ENCODE measurements around the gene ZFTA.
A peak's percentile ranks its signal among the peaks of the same experiment; 100 is the strongest.
"Not testable (repeated sequence)": the region's sequence is repeated elsewhere in the genome, so short reads cannot be mapped to it uniquely, and the experiment has no call there.

ZFTA gene

GRCh38 chr11:63768237-63769041 is at the start of gene ZFTA:
TSS of gene ZFTA (minus strand) at chr11:63768775. CDS start at chr11:63768622, 153 bp downstream.
- DNase-seq (ENCODE audit: low read depth in 2 of 2) = peak; percentile 45 to 46

DNA sequence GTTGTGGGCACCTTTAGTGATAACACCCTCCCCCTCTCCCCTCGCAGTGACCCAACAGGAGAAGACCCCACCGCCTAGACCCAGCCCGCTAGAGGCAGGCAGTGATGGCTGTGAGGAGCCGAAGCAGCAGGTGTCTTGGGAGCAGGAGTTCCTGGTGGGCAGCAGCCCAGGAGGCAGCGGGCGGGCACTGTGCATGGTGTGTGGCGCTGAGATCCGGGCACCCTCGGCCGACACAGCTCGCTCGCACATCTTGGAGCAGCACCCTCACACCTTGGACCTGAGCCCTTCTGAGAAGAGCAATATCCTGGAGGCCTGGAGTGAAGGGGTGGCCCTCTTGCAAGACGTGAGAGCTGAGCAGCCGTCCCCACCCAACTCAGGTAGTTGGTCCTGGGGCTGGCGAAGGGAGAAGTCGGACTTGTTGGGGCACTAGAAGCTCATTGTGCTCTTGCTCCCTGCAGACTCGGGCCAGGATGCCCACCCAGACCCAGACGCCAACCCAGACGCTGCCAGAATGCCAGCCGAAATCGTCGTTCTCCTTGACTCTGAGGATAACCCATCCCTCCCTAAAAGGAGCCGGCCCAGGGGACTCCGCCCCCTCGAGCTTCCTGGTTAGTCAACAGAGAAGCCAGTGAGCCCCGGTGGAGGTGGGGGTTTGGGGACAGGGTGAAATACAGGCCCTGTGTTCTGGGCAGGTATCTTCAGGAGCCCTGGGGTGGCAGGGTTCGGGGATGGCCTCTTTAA is 49.4 kb upstream of the ZFTA start:
- DNase-seq (ENCODE audit: low read depth in 2 of 2) = no peak

GRCh38 chr11:63816732-63817131 is 48.2 kb upstream of the ZFTA start:
- DNase-seq (ENCODE audit: low read depth in 2 of 2) = no peak

DNA sequence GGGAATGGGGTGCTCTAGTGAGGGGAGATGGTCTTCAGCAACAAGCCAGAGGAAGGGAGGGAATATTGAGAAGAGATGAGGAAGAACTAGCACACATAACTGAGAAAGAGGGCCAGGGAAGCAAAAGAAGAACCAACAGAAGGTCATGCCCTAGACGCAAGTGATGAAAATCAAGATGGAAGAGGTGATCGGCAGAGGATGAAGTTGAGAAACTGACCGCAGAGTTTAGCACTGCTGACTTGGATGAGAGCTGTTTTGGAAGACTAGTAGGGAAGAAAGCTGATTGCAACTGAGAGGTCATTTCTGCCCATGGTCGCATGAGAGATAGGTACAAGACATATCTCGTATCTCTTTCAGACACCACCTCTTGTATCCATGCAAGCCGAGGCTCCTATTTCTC is 47.6 kb upstream of the ZFTA start:
- no peak for DNase-seq (ENCODE audit: low read depth in 2 of 2)

DNA sequence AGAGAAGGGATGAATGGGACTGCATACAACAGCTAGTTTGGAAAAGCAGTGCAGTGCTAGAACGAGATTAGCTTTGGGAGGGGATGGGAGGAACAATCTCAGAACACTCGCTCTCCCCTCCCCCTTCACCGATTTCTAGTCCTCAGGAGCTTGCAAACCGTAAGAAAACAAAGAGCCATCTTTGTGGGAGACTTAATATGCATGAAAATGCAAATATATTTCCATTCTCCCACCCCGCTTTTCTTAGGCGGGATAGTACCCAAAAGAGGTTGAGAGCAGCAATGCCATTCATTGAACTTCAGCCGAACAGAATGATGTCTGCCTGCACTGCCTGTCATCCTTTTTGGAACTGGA is 45.8 kb upstream of the ZFTA start:
- DNase-seq (ENCODE audit: low read depth in 2 of 2) = no peak

DNA sequence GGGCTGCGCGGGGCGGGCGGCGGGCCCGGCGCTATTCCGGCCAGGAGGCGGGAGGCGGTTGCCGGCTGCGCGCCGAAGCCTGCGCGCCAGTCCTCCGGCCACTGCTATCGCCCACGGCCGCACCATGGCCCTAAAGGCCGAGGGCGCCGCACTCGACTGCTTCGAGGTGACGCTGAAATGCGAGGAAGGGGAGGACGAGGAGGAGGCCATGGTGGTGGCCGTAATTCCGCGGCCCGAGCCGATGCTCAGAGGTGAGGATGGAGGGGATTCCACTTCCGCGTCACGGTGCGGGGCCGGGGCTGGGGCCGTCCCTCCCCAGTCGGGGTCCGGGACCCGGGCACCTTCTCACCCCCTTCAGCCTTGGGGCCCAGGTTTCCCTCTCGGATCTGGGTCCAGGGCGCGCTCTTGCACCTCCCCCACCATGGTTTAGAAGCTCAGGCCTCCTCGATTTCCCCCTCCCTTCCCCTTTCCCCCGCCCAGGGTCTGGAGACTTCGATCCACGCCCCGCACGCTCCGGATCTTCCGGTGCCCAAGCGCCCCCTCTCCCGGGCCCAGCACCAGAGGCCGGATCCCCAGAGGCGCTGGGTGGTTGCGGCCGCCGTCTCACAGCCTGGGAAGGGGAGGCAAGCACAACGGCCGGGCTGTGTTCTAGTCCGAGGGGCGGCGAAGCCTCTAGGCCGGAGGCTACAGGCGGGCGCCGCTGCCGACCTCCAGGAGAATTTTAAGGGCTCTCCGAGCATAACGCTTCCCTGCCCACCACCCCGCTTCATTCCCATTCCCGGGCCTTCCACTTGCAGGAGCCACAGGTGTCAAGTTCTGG is 45.2 kb upstream of the ZFTA start:
- DNase-seq (ENCODE audit: low read depth in 2 of 2) = peak; percentile 19 to 24

- DNase-seq (ENCODE audit: low read depth in 2 of 2) = peak; percentile 69 to 70
Measured at GRCh38 chr11:63813035-63813562, 44.5 kb upstream of the ZFTA start, which contains the start of gene SPINDOC. TSS of gene SPINDOC (plus strand) at chr11:63813456. CDS start at chr11:63813687, 231 bp downstream.

DNA sequence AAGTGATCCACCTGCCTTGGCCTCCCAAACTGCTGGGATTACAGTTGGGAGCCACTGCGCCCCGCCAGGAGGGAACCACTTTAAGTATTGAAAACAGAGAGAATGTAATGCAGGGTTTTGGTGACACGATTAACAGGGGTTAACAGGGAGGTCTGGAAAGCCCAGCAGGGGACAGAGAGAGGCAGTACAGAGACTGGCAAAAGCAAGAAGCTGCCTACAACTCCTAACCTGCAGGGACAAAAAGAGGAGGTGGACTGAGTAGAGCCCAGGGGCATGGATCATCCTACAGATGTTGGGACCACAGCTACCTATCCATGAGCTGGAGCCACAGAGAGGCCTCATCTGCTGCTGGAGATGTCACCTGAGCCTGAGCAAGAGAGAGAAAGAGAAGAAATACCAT is 42.9 kb upstream of the ZFTA start:
- DNase-seq (ENCODE audit: low read depth in 2 of 2) = no peak

GRCh38 chr11:63810383-63810782 is 41.8 kb upstream of the ZFTA start:
- not testable (repeated sequence) for DNase-seq (ENCODE audit: low read depth in 2 of 2)

DNA sequence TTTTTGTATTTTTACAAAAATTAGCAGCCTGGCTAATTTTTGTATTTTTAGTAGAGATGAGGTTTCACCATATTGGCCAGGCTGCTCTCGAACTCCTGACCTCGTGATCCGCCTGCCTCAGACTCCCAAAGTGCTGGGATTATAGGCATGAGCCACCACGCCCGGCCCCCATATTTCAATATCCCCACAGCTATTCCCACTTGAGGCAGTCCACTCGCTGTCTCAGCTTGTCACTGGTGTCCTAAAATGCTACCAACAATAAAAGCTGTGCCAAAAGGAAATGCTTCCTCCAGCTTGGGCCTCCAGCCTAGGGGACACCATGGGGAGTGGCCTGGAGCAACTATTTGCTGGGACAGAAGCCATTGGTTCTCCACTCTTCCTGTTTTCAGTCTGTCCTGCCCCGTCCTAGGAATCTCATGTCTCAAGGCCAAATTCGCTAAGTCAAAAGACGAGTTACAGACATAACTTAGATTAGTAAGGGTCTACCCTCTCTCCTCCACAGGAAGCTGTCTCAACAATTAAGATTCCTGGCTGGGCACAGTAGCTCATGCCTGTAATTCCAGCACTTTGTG is 37.4 kb upstream of the ZFTA start:
- no peak for DNase-seq (ENCODE audit: low read depth in 2 of 2)

- no peak for DNase-seq (ENCODE audit: low read depth in 2 of 2)
Measured at GRCh38 chr11:63804259-63804658, 35.7 kb upstream of the ZFTA start.

- no peak for DNase-seq (ENCODE audit: low read depth in 2 of 2)
Measured at GRCh38 chr11:63802637-63803414, 34.3 kb upstream of the ZFTA start.

GRCh38 chr11:63800921-63801320 is 32.3 kb upstream of the ZFTA start:
- DNase-seq (ENCODE audit: low read depth in 2 of 2) = no peak

DNA sequence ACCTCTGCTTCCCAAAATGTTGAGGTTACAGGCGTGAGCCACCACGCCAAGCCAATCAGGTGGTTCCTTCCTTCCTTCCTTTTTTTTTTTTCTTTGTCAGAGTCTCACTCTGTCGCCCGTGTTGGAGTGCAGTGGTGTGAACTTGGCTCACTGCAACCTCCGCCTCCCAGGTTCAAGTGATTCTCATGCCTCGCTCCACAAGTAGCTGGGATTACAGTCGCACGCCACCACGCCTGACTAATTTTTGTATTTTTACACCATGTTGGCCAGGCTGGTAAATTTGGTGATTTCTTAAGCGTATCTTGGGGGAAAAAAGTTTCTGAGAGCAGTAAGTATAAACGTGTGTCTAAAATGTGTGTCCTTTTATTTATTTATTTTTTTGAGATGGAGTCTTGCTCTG is 26.5 kb upstream of the ZFTA start:
- no peak for DNase-seq (ENCODE audit: low read depth in 2 of 2)

DNA sequence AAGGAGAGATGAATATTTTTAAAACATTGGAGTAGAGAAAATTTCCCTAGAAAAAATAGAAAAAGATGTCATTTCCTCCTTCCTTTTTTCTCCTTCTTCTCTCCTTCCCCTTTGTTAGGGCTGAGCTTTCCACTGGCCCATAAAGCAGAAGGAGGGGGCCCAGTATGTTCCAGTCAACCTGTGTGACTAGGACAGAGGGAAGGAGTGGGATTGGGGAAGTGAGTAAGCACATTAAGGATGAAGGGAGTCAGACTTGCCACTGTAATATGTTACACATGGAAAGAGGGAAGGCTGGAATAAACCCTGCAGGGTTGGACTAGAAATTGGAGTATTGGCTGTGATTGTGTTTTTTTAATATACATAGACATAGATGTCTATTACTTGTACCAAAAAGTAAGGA is 24.6 kb upstream of the ZFTA start:
- no peak for DNase-seq (ENCODE audit: low read depth in 2 of 2)

DNA sequence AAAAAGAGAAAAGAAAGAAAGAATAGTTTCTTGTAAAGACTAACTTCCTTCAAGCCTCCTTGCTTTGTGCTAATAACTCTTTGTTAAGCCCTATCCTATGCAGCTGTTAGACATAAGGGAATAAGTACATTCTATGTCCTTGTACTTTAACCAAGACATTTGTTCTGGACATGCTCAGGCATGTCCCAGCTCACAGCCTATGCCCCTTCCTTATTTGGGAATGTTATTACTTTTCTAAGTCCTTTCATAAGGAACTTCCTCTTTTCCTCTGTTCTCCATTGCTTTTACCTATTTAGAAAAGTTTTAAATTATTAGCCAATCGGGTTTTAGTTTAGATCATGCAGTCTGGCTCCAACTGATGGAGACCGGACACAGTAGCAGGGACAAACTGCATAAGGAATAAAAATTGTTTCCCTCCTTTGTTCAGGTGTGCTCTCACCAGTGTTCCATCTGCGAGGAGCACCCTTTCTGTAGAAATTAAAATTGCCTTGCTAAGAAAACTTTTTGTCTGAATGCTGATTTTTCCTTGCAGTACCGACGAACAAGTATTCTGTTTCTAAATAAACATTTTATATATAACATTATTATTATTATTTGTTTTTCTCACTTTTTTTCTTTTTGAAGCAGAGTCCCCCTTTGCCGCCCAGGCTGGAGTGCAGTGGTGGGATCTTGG is 23.1 kb upstream of the ZFTA start:
- no peak for DNase-seq (ENCODE audit: low read depth in 2 of 2)

- no peak for DNase-seq (ENCODE audit: low read depth in 2 of 2)
Measured at GRCh38 chr11:63785823-63786222, 17.2 kb upstream of the ZFTA start.

GRCh38 chr11:63783925-63784592 is 15.5 kb upstream of the ZFTA start:
- no peak for DNase-seq (ENCODE audit: low read depth in 2 of 2)

DNA sequence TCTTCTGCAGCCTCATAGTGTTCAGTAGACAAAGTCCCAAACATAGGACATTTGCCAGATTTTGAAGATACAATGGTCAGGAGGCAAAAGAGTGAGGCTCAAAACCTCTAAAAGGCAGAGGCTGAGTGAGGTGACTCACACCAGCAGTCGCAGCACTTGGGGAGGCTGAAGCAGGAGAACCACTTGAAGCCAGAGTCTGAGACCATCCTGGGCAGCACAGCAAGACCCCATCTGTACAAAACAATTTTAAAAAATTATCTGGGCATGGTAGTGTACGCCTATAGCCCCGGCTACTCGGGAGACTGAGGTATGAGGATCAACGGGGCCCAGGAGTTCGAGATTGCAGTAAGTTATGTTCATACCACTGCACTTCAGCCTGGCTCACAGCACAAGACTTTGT is 14.2 kb upstream of the ZFTA start:
- DNase-seq (ENCODE audit: low read depth in 2 of 2) = no peak

DNA sequence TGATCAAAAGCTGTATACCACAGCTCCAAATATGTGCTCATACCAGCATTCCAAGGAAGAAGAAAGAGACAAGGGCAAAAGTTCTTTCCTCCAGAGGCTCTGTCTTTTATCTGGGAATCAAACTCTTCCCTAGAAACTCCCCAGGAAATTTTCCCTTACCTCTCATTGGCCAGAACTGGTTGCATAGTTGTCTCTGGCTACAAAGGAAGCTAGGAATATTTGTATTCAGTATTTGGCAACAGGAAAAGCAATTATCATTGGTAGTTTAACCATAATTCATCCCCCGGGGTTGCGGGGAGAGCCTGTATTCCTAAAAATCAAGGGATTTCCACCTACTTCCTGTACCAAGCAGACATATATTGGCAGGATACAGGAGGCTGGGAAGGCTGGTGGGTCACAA is 10.5 kb upstream of the ZFTA start:
- no peak for DNase-seq (ENCODE audit: low read depth in 2 of 2)
